Umbilical cord (tissue), 2 donors: Measurements from ENCODE around the gene ITGAD. TPM values are rescaled to one million over a fixed set of nuclear protein-coding genes. Genes with fewer than 3 reads are reported as not detected.

ENCODE experiments used
- DNase-seq: peaks from one replicate; pipeline ENCODE4 v3.0.0-alpha.2; 2015; ENCODE audit warnings: low spot score
- total RNA-seq: library from RNA; depleted of rRNA; stranded (reverse); fragments of >200 nt; gene quantifications from one replicate; pipeline ENCODE4 v1.2.3, GENCODE V29; 2014; ENCODE audit warnings: low replicate concordance; ENCODE audit not compliant: insufficient read depth

Gene ITGAD
- total RNA-seq, 1 donor from 2014 or later = not detected

GRCh38 chr16:31474773-31475738 lies 81.9 kb downstream of the ITGAD start:
- DNase-seq = no peak

- no peak for DNase-seq
These were observed 82.8 kb downstream of the ITGAD start for GRCh38 chr16:31475946-31476302.

Other genes with a start within 250 kb of the ITGAD start
- gene PRSS36, start 243.3 kb upstream of the ITGAD start, total RNA-seq = 0.48 TPM
- 104 TPM for gene FUS, start 213.2 kb upstream of the ITGAD start, total RNA-seq
- gene PYCARD, start 190.6 kb upstream of the ITGAD start, total RNA-seq = 16.1 TPM
- 0.72 TPM for gene TRIM72, start 179.2 kb upstream of the ITGAD start, total RNA-seq
- gene PYDC1, start 176.2 kb upstream of the ITGAD start, total RNA-seq = not detected
- gene ITGAM, start 133.4 kb upstream of the ITGAD start, total RNA-seq = 14.9 TPM
- 8.9 TPM for gene ITGAX, start 38.2 kb upstream of the ITGAD start, total RNA-seq
- not detected for gene COX6A2, start 35.0 kb downstream of the ITGAD start, total RNA-seq
- gene ZNF843, start 49.5 kb downstream of the ITGAD start, total RNA-seq = 0.96 TPM
- 8.2 TPM for gene ARMC5, start 66.2 kb downstream of the ITGAD start, total RNA-seq
- gene TGFB1I1, start 78.8 kb downstream of the ITGAD start, total RNA-seq = 83.3 TPM
- gene SLC5A2, start 89.8 kb downstream of the ITGAD start, total RNA-seq = 2.9 TPM
- gene RUSF1, start 115.1 kb downstream of the ITGAD start, total RNA-seq = 68.1 TPM
- gene AHSP, start 134.6 kb downstream of the ITGAD start, total RNA-seq = 61.6 TPM